ENCODE results near the gene IFNA6. TPM values are rescaled to one million over a fixed set of nuclear protein-coding genes. Genes with fewer than 3 reads are reported as not detected.

The IFNA6 gene
- total RNA-seq, 1 experiment from 2014 or later: not detected

DNA sequence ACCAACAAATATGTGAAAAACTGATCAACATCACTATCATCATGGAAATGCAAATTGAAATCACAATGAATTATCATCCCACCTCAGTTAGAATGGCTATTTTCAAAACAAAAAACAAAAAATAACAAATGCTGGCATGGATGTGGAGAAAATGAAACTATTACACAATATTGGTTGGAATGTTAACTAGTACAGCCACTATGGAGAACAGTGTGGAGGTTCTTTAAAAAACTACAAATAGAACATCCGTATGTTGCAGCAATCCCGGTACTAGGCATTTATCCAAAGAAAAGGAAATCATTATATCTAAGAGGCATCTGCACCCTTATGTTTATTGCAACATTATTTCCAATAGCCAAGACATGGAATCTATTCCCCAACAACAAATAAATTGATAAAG is 36.5 kb downstream of the IFNA6 start:
- no peak for TF ChIP-seq EGR1 (IDR thresholded peaks at IDR 0.05; ENCODE audit: low read depth)
- no peak for TF ChIP-seq CBX3 (IDR thresholded peaks at IDR 0.05; ENCODE audit: low read depth)
- no peak for TF ChIP-seq EZH2phosphoT487 (IDR thresholded peaks at IDR 0.05; ENCODE audit: borderline replicate concordance)
- TF ChIP-seq FOSL1 (IDR thresholded peaks at IDR 0.05; ENCODE audit: low read depth): no peak
- no peak for TF ChIP-seq SRF (IDR thresholded peaks at IDR 0.05; ENCODE audit: low read depth)
- TF ChIP-seq TCF7L2 (IDR thresholded peaks at IDR 0.05; ENCODE audit: borderline replicate concordance, extremely low read depth, insufficient read depth, insufficient read length): no peak
- TF ChIP-seq, protein P1, sequence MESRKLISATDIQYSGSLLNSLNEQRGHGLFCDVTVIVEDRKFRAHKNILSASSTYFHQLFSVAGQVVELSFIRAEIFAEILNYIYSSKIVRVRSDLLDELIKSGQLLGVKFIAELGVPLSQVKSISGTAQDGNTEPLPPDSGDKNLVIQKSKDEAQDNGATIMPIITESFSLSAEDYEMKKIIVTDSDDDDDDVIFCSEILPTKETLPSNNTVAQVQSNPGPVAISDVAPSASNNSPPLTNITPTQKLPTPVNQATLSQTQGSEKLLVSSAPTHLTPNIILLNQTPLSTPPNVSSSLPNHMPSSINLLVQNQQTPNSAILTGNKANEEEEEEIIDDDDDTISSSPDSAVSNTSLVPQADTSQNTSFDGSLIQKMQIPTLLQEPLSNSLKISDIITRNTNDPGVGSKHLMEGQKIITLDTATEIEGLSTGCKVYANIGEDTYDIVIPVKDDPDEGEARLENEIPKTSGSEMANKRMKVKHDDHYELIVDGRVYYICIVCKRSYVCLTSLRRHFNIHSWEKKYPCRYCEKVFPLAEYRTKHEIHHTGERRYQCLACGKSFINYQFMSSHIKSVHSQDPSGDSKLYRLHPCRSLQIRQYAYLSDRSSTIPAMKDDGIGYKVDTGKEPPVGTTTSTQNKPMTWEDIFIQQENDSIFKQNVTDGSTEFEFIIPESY (IDR thresholded peaks at IDR 0.05; ENCODE audit: extremely low read depth, insufficient replicate concordance, low read length): no peak
- TF ChIP-seq ZNF274 (IDR thresholded peaks at IDR 0.05; ENCODE audit: low read depth, low read length): no peak
- no peak for TF ChIP-seq SP1 (IDR thresholded peaks at IDR 0.05; ENCODE audit: low read depth)
- no peak for TF ChIP-seq REST (IDR thresholded peaks at IDR 0.05; ENCODE audit: low read depth)
- TF ChIP-seq, protein P2, sequence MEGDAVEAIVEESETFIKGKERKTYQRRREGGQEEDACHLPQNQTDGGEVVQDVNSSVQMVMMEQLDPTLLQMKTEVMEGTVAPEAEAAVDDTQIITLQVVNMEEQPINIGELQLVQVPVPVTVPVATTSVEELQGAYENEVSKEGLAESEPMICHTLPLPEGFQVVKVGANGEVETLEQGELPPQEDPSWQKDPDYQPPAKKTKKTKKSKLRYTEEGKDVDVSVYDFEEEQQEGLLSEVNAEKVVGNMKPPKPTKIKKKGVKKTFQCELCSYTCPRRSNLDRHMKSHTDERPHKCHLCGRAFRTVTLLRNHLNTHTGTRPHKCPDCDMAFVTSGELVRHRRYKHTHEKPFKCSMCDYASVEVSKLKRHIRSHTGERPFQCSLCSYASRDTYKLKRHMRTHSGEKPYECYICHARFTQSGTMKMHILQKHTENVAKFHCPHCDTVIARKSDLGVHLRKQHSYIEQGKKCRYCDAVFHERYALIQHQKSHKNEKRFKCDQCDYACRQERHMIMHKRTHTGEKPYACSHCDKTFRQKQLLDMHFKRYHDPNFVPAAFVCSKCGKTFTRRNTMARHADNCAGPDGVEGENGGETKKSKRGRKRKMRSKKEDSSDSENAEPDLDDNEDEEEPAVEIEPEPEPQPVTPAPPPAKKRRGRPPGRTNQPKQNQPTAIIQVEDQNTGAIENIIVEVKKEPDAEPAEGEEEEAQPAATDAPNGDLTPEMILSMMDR (IDR thresholded peaks at IDR 0.05 in 2 of 3, conservative IDR thresholded peaks at IDR 0.05 in 1 of 3; ENCODE audit: borderline replicate concordance in 1 of 3, insufficient read depth in 1 of 3, low read depth in 2 of 3, low read length in 2 of 3): no peak
- no peak for TF ChIP-seq MAX (IDR thresholded peaks at IDR 0.05)
- no peak for TF ChIP-seq POLR2AphosphoS5 (IDR thresholded peaks at IDR 0.05; ENCODE audit: low read depth, low read length)
- TF ChIP-seq SIN3A (IDR thresholded peaks at IDR 0.05; ENCODE audit: low read depth): no peak
- no peak for TF ChIP-seq POLR2A (IDR thresholded peaks at IDR 0.05; ENCODE audit: borderline replicate concordance, extremely low read depth, insufficient read depth, insufficient read length)
- TF ChIP-seq JUND (IDR thresholded peaks at IDR 0.05): no peak
- TF ChIP-seq ATF3 (IDR thresholded peaks at IDR 0.05): no peak
- H3K9me2 ChIP-seq (ENCODE audit: insufficient read depth): no peaks in the 10 kb centered on the region
- ChIA-PET CTCF (interaction anchor here (2.1 kb wide), 1 partner anchor 12 kb away, joined by 9 read pairs; no protein-coding TSS in a partner anchor), POLR2A (no interaction called here), RAD21 (ENCODE audit: low non-redundant PET in 1 of 2, low total read pairs in 2 of 2, uncharacterized antibody in 2 of 2, unreplicated experiment in 2 of 2) (no interaction called here)
- H3K4me1 ChIP-seq (ENCODE audit: control insufficient read depth in 1 of 2, insufficient read depth in 2 of 2, low read length in 2 of 2): peaks cover 3 to 10% of the 10 kb centered on the region in 2 experiments; a peak in 3 of 4 replicates
- no peaks in the 10 kb centered on the region for H3K79me2 ChIP-seq (ENCODE audit: insufficient read depth, low read length)
- H3K36me3 ChIP-seq (ENCODE audit: control insufficient read depth in 1 of 2, insufficient read depth in 2 of 2, low read length in 2 of 2): no peaks in the 10 kb centered on the region
- no TSS peak for BruUV-seq (replicated peaks)
- DNase-seq (ENCODE audit: low read depth, low spot score) (no peak), ATAC-seq (no peak)
- H2AFZ ChIP-seq (ENCODE audit: low read depth, low read length, poor library complexity, severe bottlenecking): no peak overlapping the region
- no peaks in the 10 kb centered on the region for H4K20me1 ChIP-seq (ENCODE audit: insufficient read depth)
- H3K27me3 ChIP-seq (ENCODE audit: insufficient read depth, low read length): no peaks in the 10 kb centered on the region
- intact Hi-C loops (cut with micrococcal nuclease): no loop called here
- no peaks in the 10 kb centered on the region for H3K9me3 ChIP-seq (ENCODE audit: control insufficient read depth in 1 of 2, insufficient read depth in 1 of 2, low read depth in 1 of 2, low read length in 2 of 2)
- no peak overlapping the region for H3K4me3 ChIP-seq (replicated peaks in 1 of 2; ENCODE audit: low read depth in 1 of 2, low read length in 2 of 2)
- no peak overlapping the region for H3K4me2 ChIP-seq (ENCODE audit: low read length)
- no peak overlapping the region for H3K27ac ChIP-seq (ENCODE audit: low read depth, low read length)
- no peak overlapping the region for H3K9ac ChIP-seq (ENCODE audit: low read length)
